ENCODE measurements around the gene RNFT1.
"Not testable (repeated sequence)": the region's sequence is repeated elsewhere in the genome, so short reads cannot be mapped to it uniquely, and the experiment has no call there.

The RNFT1 gene, protein sequence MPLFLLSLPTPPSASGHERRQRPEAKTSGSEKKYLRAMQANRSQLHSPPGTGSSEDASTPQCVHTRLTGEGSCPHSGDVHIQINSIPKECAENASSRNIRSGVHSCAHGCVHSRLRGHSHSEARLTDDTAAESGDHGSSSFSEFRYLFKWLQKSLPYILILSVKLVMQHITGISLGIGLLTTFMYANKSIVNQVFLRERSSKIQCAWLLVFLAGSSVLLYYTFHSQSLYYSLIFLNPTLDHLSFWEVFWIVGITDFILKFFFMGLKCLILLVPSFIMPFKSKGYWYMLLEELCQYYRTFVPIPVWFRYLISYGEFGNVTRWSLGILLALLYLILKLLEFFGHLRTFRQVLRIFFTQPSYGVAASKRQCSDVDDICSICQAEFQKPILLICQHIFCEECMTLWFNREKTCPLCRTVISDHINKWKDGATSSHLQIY

DNA sequence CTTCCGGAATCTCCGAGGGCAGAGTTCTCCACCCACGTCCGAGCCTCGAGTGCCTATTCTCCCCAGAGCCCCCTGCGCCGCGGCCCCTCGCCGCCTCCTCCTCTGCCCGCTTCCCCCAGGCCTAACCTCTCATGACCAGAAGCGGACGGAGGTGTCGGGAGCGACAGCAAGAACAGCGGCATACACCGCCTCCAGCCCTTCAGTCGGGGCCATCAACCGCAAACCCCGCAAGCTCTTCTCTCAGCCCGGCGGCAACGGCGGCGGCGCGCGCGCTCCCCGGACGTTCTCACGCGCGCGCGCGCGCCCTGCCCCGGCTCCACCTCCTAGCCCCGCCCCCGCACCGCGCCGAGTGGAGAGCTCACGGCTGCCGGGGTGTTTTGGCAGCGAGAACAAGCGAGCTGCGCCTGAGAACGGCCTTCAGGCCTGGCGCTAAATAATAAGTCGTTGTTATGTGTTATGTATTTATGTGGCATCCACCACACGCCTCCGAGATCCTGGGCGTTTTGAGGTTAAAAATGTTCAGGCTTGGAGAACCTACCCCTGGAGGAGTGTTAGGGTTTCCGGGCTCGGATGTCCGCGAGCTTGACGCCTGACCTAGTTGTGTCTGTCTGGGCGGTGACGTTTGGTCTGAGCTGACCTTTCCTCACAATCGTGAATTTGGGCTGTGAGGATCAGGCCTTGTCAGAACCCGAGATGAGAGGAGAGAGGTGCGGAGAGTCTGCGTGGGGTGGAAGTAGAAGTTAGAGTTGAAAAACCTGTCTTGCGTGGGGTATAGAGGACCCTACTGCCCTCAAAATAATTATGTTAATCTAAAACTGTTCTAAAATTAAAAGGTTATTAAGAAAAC, at the start of gene RNFT1:
TSS of gene RNFT1 (minus strand) at position 259 of the 847 bp plus-strand sequence. CDS start at position 182, 77 bp downstream.
- DNase-seq: peak; percentile 40

DNA sequence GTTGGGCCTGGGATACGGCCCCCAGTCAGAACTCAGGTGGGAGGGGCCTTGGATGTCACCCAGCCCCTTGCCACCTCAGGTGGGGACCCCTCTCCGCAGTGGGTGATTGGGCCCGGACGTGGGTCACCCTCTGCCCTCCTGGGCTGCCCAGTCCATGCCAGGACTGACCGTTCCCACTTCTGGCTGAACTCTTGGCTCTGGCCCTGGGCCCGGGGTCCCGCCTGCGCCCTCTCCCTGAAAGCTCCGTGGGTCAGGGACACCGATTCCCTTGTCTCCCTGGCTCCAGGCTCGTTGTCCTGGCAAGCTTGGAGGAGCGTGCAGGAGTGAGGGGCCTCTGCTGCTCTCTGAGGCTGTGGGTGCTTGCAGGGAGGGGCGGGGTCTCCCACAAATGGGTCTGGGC, 44.8 kb upstream of the RNFT1 start:
- DNase-seq: not testable (repeated sequence)

DNA sequence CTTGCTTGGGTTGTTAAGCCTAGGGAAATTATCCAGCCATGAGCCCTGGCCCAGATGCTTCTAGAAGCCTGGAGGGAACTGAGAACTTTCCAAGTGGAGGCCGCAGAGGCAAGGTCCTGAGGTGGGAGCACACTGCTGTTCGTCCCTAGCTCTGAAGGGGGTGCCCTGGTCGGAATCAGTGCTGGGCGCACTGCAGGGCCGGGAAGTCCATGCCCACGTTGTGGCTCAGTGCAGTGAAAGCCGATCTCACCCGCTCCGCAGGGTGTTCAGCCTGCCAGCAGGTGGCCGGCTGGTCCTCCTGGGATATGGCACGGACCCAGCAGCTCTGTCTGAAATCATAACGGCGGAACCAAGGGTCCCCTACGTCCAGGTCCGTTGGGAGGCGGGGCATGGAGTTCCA, 43.8 kb upstream of the RNFT1 start:
- not testable (repeated sequence) for DNase-seq

GRCh38 chr17:60006160-60006559, 41.6 kb upstream of the RNFT1 start:
- no peak for DNase-seq

GRCh38 chr17:60004561-60004960, 40.0 kb upstream of the RNFT1 start:
- DNase-seq: not testable (repeated sequence)

- not testable (repeated sequence) for DNase-seq
Observed at GRCh38 chr17:60002405-60002804, 37.9 kb upstream of the RNFT1 start.

DNA sequence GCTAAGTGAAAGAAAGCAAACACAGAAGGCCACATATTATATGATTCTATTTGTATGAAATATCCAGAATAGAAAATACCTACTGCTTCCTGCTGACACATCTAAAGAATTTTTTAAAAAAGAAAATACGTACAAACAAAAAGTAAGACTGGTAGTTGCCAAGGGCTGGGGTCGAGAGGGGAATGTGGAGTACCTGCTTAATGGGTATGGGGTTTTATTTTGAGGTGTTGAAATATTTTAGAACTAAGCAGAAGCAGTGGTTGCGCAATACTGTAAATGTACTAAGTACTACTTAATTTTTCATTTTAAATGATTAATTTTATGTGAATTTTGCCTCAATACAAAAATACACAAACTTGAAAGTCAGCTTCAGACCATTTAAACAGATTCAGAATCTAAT, 32.1 kb upstream of the RNFT1 start:
- not testable (repeated sequence) for DNase-seq

- not testable (repeated sequence) for DNase-seq
Observed at GRCh38 chr17:59975166-59975565, 10.6 kb upstream of the RNFT1 start.

DNA sequence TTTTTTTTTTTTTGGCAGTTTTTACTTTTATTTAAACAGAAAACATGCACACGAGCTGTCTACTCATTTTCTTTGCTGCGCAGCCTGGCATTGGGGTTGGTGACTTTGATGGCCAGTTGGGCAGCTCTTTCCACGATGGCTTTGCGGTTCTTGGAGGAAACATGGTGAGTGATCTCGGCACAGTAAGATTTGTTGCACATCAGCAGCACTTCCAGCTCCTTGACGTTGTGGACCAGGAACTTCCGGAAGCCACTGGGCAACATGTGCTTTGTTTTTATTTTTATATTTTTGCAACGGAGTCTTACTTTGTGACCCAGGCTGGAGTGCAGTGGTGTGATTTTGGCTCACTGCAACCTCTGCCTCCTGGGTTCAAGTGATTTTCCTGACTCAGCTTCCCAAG, 8.9 kb upstream of the RNFT1 start:
- not testable (repeated sequence) for DNase-seq

DNA sequence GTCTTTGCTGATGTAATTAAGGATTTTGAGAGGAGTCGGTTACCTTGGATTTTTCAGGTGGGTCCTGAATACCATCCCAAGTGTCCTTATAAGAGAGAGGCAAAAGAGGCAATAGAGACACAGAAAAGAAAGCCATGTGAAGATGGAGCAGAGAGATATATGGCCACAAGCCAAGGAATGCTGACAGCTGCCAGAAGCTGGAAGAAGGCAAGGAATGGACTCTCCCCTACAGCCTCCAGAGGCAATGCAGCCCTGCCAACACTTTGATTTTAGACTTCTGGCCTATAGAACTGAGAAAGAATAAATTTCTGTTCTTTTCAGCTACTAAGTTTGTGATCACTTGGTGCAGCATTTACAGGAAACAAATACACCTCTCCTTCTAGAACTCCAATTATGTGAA, 8.2 kb upstream of the RNFT1 start:
- no peak for DNase-seq

- DNase-seq: not testable (repeated sequence)
Observed at GRCh38 chr17:59971771-59972170, 7.2 kb upstream of the RNFT1 start.

DNA sequence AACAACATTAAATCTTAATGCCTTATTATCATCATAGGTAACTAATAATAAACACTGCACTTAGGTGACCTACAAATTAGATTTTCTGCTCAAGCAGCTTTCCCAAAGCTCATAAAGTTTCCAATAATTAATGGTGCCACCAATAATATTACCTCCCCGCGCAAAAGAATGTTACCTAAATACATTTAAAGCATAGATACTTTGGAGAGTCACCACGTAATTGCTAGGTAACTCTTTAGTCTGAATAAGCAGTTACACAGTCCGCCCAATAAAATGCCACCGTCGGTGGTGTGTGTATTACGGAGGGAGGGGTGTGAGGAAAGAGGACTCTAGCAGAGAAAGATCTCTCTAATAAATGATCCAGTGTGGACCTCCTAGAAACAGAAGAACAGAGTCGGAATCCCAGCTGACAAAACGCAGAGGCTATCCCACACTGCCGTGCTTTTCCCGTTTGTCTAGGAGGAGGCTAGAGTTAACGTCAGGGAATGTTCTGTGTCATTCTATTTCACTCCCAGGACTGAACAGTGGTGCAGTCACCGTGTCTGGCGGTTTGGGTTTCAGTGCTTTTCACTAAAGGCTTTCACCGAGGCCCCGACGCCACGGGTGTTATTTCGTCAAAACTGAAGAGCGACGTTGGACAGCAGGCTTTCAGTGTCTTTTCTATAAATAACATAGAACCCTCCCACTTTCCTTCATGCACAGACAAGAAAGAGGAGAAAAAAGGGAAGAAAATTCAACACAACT, 630 bp downstream of the RNFT1 start:
- DNase-seq: no peak

DNA sequence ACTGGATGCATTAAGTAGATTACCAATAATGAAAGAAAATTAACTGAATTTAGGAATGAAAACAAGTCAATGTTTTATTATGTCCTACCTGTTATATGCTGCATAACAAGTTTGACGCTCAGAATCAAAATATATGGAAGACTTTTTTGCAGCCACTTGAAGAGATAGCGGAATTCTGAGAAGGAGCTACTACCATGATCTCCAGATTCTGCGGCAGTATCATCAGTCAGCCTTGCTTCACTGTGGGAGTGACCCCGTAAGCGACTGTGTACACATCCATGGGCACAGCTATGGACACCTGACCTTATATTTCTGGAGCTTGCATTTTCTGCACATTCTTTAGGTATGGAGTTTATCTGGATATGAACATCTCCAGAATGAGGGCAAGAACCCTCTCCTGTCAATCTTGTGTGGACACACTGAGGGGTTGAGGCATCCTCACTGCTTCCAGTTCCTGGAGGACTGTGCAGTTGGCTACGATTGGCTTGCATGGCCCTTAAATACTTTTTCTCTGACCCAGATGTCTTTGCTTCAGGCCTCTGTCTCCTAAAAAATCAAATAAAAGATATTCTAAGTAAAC, 1.7 kb downstream of the RNFT1 start:
- no peak for DNase-seq

- DNase-seq: not testable (repeated sequence)
Observed at GRCh38 chr17:59959574-59959973, 5.0 kb downstream of the RNFT1 start.

DNA sequence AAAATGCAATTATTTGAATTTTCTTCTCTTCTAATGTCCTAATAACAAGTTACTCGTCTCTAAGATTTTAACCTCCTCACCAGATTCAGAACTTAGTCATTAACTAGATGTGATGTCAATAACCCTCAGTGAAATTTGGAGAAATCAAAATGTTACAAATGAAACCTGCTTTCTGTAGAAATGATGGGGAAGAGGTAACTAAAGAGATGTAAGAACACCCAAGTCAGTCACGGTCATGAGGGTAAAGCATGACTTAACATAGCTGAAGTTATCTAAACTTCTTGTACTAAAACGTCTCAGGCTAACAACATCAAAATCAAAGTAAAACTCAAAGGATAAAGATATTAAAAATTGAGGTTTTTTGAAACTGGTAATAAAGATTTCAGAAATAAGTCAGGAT, 9.7 kb downstream of the RNFT1 start:
- DNase-seq: no peak

- DNase-seq: no peak
Observed at GRCh38 chr17:59950049-59950448, 14.5 kb downstream of the RNFT1 start.

DNA sequence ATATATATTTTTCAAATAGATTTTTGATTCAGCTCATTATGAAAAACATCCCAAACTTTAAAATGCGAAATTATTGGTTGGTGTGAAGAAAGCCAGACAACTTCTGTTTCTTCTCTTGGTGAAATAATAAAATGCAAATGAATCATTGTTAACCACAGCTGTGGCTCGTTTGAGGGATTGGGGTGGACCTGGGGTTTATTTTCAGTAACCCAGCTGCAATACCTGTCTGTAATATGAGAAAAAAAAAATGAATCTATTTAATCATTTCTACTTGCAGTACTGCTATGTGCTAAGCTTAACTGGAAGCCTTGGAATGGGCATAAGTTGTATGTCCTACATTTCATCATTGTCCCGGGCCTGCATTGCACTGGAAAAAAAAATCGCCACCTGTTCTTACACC, 17.2 kb downstream of the RNFT1 start:
- not testable (repeated sequence) for DNase-seq

GRCh38 chr17:59946433-59946832, 18.1 kb downstream of the RNFT1 start:
- not testable (repeated sequence) for DNase-seq

- DNase-seq: no peak
Observed at GRCh38 chr17:59941131-59941530, 23.4 kb downstream of the RNFT1 start.

- DNase-seq: not testable (repeated sequence)
Observed at GRCh38 chr17:59940697-59941096, 23.8 kb downstream of the RNFT1 start.

- DNase-seq: not testable (repeated sequence)
Observed at GRCh38 chr17:59933317-59933716, 31.2 kb downstream of the RNFT1 start.

GRCh38 chr17:59930768-59931167, 33.8 kb downstream of the RNFT1 start:
- not testable (repeated sequence) for DNase-seq

GRCh38 chr17:59930121-59930520, 34.4 kb downstream of the RNFT1 start:
- not testable (repeated sequence) for DNase-seq
